Vagina (tissue), 2 donors: ENCODE measurements around the gene DYNLL2.

Experiments
- CTCF ChIP-seq, 3 experiments: fragments of 450-650 bp in 2 of 3; fragments of 200-600 bp in 1 of 3; sonication (generic) in 1 of 3; IDR thresholded peaks; one replicate each; pipeline ENCODE4 v1.5.1; 2017 to 2019; ENCODE audit warnings: antibody characterized with exemption in 3 of 3, mild to moderate bottlenecking in 2 of 3, moderate library complexity in 2 of 3
- POLR2A ChIP-seq, 2 donors: fragments of 450-650 bp; IDR thresholded peaks; one replicate each; pipeline ENCODE4 v1.6.1; 2017; ENCODE audit warnings: antibody characterized with exemption in 2 of 2, mild to moderate bottlenecking in 2 of 2, moderate library complexity in 2 of 2
- POLR2AphosphoS5 ChIP-seq, 2 donors: sonication (generic); formaldehyde crosslinking; IDR thresholded peaks; one replicate each; pipeline ENCODE4 v1.9.0; 2017; ENCODE audit warnings: antibody characterized with exemption in 2 of 2, mild to moderate bottlenecking in 2 of 2, low read depth in 1 of 2; ENCODE audit not compliant: insufficient read depth in 1 of 2

GRCh38 chr17:58051468-58051867 is 31.8 kb upstream of the DYNLL2 start:
- TF ChIP-seq CTCF (IDR thresholded peaks at IDR 0.05), result no peak
- no peak for TF ChIP-seq POLR2AphosphoS5 (IDR thresholded peaks at IDR 0.05; ENCODE audit: insufficient read depth in 1 of 2, low read depth in 1 of 2)
- no peak for TF ChIP-seq POLR2A (IDR thresholded peaks at IDR 0.05)
